ENCODE measurements around the gene HTD2.
A peak's percentile ranks its signal among the peaks of the same experiment; 100 is the strongest.
"Not testable (repeated sequence)": the region's sequence is repeated elsewhere in the genome, so short reads cannot be mapped to it uniquely, and the experiment has no call there.

The HTD2 gene

DNA sequence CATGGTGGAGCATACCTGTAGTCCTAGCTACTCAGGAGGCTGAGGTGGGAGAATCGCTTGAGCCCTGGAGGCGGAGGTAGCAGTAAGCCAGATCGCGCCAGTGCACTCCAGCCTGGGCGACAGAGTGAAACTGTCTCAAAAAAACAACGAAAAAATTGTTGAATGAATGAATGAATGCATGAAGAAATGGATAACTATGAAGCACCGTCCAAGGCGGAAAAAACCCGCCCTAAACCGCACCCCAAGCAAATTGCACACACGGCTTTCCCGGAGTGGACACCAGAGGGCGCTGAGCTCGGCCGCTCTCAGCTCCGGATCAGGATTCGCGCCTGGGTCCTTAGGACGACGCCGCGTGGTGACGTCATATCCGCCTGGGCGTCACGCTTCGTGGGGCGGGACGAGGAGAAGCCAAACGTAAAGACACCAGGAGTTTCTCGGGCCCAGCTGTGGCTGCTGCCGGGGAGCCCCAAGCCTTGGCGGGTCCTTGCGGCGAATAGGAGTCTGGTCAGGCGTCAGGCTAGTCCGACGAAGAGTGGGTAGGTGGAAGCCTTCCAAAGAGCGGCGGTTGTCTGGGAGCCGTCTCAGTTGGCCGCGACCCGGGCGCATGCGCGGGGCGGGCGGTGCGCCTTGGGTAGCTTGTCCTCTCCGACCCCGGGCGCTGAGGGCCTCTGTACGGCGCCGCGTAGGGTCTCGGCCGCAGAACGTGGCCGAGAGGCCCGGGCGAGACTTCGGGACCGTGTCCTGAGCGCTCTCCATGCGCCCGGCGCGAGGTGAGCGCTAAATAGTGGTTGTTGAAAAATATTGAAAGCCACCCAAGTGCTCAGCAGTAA lies at the start of gene HTD2, which contains the start of gene RPP14:
TSS of gene HTD2 (plus strand) at position 639 of the 830 bp plus-strand sequence. CDS start 11,094 bp downstream, outside the sequence.
TSS of gene RPP14 (plus strand) at position 364 of the 830 bp plus-strand sequence. CDS start 4,085 bp downstream, outside the sequence.
- DNase-seq = peak; percentile 91

DNA sequence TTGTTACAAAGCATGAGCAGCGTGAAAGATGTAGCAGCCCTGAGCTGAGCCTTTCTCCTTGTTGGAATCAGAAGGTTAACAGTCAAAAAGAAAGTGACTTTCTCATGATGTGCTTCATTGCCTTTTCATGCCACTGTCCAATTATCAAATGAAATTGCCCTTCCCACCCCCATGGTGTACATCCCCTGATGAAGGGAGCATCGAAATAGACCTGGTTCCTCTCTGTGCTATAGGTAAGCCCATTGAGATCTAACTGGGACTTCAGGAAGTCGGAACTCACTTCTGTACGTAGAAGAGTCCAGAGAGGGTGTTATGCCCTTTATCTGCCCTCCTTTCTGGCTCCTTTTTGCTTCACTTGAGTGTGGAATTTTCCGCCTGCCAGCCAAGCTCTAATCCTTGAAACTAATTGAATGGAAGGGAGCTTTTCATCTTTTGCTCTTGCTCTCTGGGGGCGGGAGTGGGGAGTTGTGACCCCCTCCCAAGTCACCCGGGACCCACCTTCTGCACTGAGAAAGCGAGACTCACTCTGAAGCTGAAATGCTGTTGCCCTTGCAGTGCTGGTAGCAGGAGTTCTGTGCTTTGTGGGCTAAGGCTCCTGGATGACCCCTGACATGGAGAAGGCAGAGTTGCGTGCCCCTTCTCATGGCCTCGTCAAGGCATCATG lies 47.8 kb upstream of the HTD2 start:
- DNase-seq = no peak

DNA sequence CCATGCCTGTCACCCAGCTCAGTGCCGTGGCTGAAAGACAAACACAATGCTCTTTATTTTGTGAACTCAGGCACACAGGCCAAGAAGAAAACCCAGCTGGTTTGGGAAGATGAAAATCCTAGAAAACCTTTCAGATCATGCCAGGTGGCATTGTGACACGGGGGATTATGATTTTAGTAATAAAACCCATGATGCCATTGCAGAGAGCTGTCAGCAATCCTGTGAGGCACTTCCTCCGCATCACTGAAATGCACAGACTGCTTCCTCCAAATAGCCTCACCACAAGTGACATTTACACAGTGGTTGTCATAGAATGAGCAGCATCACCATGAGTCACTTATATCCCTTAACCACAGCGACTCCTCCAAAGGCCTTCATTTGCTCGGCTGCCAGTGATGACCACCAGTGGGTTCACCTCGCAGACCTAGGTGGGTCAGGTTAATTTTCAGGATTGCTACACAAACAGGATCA lies 46.0 kb upstream of the HTD2 start:
- no peak for DNase-seq

DNA sequence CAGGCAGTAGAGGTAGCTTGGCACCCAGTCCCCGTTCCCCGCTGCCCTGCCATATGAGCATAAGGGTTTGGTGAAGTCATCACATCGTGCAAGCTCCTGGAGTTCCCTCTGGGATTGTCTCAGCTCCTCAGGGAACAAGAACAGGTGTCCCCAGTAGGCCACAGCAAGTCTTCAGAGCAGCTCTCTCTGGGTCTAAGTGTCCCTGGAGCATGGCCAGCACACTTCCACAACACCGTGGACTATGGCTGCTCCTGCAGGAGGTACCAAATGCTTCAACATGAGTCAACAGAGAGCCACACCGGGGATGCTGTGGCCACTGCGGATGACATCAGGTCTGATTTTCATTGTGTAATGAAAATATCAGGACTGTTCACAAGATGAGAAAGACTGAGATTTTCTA lies 45.6 kb upstream of the HTD2 start:
- no peak for DNase-seq

DNA sequence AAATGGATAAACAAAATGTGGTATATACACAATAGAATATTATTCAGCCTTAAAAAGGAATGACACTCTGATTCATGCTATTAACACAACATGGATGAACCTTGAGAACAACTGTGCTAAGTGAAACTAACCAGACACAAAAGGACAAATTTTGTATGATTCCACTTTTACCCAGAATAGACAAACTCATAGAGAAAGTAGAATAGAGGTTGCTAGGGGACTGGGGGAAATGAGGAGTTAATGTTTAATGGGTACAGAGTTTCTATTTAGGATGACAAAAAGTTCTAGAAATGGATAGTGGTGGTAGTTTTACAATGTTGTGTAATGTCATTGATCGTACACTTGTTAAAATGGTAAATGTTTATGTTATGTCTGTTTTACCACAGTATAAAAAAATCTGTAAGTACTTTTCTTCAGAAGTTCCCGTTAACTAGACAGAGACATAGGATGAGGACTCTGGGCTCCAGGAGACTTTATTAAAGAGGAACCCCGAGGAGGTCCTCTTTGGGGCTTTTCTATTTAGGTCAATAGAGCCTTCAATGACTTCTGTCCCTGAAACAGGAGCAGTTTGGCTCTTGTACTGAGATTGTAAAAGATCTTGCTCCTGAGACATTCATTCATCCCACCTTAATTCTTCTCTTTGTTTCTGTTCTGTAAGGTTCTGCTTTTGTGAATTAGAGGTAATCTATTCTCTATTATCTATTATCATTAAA lies 44.2 kb upstream of the HTD2 start:
- DNase-seq = no peak

DNA sequence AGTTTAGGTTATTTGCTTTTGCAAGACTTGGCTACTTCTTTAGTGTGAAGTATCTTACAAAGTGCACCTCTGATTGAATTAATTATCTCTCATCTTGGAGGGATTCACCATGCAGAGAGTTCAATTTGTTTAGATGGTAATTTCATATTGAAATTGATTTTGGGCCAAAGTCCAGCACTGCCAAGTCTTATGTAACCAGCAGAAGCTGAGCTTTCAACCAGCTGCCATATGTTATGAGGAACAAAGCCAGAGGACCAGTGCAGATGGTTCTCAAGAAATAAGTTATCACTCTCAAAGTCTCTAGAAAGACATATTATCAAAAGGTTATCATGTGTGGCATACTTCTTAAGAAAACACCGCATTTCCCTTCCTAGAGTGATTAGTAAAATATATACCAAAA lies 39.7 kb upstream of the HTD2 start:
- DNase-seq = peak; percentile 30

DNA sequence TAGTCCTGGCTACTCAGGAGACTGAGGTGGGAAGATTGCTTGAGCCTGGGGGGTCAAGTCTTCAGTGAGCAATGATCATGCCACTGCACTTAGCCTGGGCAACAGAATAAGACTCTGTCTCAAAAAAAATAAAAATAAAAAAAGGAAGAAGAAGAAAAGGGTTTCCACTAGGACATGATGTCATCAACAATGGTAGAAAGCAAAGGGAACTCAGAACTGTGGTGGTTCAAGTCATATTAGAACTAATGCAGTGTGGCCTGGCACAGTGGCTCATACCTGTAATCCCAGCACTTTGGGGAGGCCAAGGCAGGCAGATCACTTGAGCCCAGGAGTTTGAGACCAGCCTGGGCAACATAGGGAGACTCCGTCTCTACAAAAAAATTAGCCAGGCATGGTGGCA lies 38.8 kb upstream of the HTD2 start:
- not testable (repeated sequence) for DNase-seq

DNA sequence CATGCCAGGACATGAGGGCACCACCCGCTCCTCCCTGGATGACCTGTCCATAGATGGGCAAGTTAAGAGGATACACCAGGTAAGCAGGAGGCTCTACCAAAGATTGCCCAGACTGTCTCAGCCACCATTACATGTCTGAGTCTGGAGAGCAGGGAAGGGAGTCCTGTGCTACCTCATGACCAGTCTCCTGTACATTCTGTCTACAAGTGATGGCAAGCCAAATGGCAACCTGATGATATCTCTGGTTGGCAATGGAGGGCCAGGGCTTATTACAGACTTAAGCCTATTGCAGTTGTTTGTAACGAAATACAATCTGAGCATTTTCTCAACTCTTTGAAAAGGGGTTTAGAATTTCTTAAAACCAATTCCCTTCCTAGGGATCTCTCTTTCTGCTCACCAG lies 37.0 kb upstream of the HTD2 start:
- DNase-seq = no peak

DNA sequence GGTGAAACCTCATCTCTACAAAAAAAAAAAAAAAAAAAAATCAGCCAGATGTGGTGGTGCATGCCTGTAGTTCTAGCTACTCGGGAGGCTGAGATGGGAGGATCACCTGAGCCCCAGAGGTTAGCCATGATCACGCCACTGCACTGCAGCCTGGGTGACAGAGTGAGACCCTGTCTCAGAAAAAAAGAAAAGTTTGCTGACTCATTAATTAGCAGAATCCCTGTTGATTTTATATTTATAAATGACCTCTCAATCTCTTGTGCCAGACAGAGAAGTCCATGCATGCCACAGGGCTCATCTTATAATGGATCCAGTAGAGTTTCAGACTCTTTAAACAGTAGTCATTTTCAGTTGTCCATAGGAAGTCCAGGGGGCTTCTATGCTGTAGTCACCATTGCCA lies 35.8 kb upstream of the HTD2 start:
- no peak for DNase-seq

DNA sequence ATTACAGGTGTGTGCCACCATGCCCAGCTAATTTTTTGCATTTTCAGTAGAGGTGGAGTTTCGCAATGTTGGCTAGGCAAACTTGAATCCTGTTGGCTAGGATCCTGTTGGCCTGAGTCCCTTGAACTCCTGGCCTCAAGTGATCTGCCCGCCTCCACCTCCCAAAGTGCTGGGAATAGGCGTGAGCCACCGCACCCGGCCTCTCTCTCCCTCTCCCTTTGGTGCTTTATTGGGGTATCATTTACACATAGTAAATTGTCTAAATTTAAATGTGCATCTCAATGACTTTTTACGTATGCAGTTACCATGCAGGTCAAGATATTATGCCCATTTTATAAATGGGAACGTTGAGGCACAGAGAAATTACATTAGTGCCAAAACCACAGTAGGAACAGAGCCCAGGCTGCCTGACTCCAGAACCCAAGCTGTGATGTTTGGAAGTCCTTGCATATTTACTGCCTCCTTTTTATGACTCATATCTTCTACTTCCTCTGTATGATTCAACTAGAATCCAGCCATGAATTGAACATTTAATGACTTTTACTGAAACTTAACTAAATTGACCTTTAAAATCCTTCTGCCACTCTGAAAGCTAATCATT lies 34.3 kb upstream of the HTD2 start:
- no peak for DNase-seq

DNA sequence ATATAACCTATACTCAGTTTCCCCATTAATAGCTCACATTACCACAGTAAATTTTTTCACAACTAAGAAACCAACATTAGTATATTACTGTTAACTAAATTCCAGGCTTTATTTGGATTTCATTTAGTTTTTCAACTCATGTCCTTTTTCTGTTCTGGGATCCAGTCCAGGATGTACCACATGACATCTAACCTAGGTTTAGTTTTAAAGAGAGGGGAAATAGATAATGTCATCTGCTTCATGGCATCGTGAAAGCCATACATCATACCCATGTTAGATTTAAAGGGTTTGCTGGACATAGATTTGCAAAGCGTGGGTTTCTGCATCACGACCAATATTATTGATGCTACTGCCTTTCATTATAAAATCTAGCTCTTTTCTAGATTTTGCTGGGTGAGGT lies 33.4 kb upstream of the HTD2 start:
- DNase-seq = no peak

DNA sequence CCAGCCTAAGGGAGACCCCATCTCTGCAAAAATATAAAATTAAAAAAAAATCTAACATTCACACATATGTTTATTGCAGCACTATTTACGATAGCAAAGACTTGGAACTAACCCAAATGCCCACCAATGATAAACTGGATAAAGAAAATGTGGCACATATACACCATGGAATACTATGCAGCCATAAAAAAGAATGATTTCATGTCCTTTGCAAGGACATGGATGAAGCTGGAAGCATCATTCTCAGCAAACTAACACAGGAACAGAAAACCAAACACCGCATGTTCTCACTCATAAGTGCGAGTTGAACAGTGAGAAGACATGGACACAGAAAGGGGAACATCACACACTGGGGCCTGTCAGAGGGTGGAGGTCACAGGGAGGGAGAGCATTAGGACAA lies 33.0 kb upstream of the HTD2 start:
- not testable (repeated sequence) for DNase-seq

DNA sequence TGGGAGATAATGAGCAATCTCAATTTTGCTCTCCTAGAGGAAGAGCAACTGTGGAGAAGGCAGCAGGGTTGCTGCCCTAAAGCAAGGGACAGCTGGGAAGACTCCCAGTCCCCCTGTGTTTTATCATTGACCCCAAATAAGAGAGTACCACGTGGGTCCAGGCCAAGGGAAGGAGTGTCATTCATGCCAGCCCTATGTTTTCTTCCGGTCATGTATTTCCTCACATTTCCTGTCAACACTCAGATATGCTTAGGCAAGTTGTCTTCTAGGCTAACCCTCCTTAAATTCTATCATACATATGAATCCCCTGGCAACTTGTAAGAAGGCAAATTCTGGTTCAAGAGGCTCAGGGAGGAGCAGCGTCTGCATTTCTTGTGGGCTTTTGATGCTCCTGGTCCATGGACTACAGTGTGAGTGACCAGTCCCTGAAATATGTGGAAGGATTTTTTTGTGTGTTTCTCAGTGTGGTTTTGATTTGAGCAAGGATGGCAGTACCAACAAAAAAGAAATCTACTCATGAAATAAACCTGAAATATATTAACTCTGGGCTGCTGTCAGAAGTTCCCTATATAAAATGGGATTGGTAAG lies 32.2 kb upstream of the HTD2 start:
- no peak for DNase-seq

DNA sequence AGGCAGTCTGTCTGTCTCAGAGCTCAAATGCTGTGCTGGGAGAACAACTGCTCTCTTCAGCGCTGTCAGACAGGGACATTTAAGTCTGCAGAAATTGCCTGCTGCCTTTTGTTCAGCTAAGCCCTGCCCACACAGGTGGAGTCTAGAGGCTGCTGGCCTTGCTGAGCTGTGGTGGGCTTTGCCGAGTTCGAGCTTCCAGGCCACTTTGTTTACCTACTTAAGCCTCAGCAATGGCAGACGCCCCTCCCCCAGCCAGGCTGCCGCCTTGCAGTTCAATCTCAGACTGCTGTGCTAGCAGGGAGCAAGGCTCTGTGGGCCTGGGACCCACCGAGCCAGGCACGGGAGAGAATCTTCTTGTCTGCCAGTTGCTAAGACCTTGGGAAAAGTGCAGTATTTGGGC lies 25.3 kb upstream of the HTD2 start:
- no peak for DNase-seq

DNA sequence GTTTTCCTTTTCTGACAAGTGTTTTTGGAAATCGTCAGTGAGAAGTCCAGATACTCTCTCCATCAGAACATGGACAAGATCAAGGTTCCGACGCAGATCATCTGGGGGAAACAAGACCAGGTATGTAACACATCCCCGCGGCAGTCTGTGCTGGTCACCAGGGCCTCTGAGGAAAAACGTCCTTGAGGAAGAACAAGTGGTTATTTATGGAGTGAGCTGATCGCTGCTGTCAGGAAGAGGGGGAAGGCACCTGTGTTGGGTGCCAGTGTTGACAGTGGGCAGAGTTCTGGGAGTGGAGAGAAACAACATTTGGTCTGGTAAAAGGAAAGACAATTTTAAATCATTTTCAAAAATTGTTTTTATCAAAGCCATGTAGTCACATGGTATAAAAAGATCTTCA lies 21.0 kb upstream of the HTD2 start:
- no peak for DNase-seq

DNA sequence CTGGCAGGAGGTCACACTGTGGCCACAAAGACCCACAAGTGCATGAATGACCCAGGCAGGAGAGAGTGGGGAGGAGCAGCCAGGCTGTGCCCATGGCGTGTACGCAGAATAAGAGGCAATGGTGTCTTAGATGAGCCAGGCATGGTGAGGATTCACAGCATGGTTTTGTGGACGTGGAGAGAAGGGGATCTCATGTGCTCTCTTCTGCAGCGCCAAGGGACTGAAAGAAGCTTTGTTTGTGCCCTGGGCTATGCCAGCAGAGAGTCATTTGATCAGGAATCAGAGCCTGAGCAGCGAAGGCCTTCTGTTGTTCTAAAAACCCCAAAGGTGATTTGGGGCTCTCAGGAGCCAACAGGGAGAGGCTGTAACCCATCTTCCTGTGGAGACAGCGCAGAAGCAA lies 19.0 kb upstream of the HTD2 start:
- no peak for DNase-seq

DNA sequence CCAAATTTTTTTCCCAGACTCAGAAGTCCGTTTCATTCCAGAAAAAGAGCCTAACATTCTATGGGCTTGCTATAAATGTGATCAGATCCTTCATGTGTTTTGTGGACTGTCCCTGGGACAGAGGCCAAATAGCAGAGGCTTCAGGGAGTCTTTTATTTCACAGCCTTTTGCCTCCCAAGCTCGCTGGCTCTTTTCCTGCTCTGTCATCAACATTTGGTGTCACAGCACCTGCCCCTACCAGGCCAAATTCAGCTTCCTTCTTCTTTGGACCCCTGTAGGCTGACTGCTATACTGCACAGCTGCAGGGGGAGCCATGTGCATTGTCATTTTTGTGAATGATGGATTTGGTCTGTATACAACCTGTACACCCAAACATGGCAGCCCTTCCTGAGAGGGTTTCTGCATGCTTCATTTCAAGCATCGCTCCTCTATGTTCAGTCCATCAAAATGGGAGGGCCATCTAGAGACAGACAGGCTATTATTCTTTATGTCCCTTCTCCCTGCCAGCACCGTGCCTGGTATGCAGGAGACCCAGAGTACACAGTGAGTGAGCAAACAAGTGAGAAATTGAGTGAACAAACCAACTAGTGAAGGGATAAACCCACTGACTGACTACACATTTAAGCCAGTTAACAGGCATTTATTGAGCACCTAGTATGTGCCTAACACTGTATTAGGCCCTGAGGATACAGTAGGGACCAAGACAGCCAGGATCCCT lies 18.1 kb upstream of the HTD2 start:
- no peak for DNase-seq

DNA sequence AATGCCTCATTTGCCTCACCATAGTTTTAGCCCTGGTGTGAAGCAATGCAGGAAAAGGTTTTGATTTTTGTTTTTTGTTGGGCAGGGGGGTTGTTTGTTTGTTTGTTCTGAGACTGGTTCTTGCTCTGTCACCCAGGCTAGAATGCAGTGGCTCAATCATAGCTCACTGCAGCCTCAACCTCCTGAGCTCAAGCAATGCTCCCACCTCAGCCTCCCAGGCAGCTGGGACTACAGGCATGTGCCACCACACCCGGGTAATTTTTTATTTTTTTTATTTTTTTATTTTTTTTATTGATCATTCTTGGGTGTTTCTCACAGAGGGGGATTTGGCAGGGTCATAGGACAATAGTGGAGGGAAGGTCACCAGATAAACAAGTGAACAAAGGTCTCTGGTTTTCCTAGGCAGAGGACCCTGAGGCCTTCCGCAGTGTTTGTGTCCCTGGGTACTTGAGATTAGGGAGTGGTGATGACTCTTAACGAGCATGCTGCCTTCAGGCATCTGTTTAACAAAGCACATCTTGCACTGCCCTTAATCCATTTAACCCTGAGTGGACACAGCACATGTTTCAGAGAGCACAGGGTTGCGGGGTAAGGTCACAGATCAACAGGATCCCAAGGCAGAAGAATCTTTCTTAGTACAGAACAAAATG lies 17.2 kb upstream of the HTD2 start:
- DNase-seq = not testable (repeated sequence)

DNA sequence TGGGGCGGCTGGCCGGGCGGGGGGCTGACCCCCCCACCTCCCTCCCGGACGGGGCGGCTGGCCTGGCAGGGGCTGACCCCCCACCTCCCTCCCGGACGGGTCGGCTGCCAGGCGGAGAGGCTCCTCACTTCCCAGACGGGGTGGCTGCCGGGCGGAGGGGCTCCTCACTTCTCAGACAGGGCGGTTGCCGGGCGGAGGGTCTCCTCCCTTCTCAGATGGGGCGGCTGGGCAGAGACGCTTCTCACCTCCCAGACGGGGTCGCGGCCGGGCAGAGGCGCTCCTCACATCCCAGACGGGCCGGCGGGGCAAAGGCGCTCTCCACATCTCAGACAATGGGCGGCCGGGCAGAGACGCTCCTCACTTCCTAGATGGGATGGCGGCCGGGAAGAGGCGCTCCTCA lies 15.9 kb upstream of the HTD2 start:
- not testable (repeated sequence) for DNase-seq

DNA sequence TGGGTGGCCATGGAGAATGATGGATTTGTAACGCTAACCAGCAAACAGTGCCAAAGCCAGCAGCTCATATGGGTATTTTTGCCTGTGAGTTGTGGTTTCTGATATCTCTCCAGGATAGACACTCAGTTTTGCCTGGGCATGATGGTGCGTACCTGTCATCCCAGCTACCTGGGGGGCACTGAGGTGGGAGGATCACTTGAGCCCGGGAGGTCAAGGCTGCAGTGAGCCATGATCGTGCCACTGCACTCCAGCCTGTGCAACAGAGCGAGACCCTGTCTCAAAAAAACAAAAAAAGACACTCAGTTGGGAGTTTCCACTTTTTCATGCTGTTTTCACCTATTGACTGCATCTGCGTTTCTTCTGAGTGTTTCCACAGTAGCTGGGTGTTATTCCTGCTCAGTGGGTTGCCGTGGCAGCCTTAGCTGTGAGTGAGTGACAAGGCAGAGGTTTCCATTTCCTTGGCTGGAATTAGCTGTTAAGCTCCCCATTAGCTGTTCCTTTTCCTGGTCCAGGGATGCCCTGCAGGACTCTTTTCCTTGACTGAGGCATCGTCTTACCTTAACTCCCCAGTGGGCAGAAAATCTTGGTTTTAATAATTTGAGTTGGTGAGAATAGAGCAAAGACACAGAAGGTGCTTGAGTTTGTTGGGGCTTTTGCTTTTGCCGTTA lies 14.5 kb upstream of the HTD2 start:
- DNase-seq = no peak

DNA sequence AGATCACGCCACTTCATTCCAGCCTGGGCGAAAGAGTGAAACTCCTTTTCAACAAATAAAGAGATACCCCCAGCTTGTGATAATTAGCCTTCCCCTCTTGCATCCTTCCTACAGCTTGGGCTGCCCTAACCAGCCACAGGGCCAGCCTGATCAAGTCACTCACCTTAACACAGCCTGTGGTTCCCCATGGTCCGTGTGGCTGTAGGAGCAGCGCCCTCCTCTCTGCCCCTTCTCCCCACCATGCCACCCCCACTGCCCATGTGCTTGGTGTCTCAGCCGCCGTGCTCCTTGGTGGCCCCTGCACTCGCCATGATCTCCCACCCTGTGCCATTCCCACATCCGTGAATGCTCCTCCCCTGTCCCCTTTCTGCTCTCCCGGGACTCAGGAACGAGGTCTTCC lies 13.5 kb upstream of the HTD2 start:
- DNase-seq = no peak

Data from NCI-H1092 treated with DMSO at 0.1 percent for 48 hours (cell line).